ENCODE results near the gene CENPO.

- TF ChIP-seq CTCF (IDR thresholded peaks at IDR 0.05): no peak
- TF ChIP-seq POLR2A (IDR thresholded peaks at IDR 0.05): no peak
Measured at GRCh38 chr2:24761866-24762265, 31.4 kb upstream of the CENPO start.
